ENCODE measurements around the gene XYLT2.

- no peak for TF ChIP-seq CTCF (IDR thresholded peaks at IDR 0.05; ENCODE audit: low read depth, low read length)
- no peak for TF ChIP-seq POLR2A (IDR thresholded peaks at IDR 0.05; ENCODE audit: extremely low read depth, insufficient read length)
- TF ChIP-seq MAX (IDR thresholded peaks at IDR 0.05; ENCODE audit: low read depth, low read length): 0 out of 2 replicates have a peak, but pooled peaks have one; percentile 10
Observed at GRCh38 chr17:50396261-50397110, 50.6 kb downstream of the XYLT2 start.

Measured in NB4 (cell line).